CD1c-positive myeloid dendritic cell (primary cell): ENCODE results near the gene PPP1R1C.
"Not testable (repeated sequence)": the region's sequence is repeated elsewhere in the genome, so short reads cannot be mapped to it uniquely, and the experiment has no call there.

Experiments
- DNase-seq: peaks from one replicate; pipeline ENCODE4 v3.0.0-alpha.2; 2016; ENCODE audit errors: extremely low spot score

The PPP1R1C gene

DNA sequence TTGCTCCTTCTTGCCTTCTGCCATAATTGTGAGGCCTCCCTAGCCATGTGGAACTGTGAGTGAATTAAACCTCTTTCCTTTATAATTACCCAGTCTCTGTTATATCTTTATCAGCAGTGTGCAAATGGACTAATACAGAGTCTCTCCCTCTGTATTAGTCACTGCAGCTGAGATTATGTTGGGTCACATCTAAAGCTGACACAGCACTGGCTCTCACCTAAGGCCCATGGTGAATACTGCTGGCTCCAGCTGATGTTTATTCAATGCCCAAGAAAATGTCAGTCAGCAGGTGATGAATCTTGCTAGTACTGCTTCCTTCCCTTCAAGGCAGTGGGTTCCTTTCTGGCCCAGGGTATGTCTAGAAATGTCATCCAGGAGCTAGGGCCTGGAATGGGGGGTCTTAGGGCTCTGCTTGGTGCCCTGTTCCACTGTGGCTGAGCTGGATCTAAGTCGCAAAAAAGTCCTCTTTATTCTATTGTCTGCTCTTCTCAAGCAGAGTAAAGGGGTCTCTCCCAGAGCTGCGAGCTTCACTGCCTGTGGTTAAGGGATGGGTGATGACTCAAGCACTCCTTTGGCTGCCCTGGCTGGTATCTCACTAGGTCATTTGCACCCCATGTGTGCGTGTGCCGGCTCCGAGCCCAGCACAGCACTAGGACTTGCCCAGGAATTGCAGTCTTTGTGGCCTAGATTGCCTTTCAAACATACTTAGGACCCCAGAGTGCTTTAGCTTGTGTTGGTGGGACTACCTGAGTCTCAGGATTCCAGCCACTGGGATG, 29.9 kb downstream of the PPP1R1C start:
- no peak for DNase-seq

DNA sequence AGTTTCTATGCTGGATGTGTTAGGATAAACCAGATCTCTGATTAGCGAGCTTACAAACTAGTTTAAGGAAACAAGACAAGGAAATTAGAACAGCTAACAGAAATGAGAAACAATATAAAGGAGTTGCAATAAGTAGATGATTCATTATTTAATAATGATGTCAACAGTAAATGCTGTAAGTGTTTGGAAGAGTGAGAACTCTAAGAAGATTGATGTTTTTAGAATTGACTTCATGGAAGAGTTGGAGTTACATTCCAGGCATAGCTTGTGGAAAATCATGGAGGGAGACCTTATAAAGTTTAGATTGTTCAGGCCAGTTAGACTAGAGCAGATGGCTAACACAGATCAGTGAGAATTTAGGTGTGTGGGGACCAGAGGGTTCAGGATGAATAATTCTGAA, 32.6 kb downstream of the PPP1R1C start:
- DNase-seq, result no peak

GRCh38 chr2:182019731-182020130, 34.1 kb downstream of the PPP1R1C start:
- no peak for DNase-seq

GRCh38 chr2:182020286-182021070, 34.8 kb downstream of the PPP1R1C start:
- DNase-seq, result no peak

DNA sequence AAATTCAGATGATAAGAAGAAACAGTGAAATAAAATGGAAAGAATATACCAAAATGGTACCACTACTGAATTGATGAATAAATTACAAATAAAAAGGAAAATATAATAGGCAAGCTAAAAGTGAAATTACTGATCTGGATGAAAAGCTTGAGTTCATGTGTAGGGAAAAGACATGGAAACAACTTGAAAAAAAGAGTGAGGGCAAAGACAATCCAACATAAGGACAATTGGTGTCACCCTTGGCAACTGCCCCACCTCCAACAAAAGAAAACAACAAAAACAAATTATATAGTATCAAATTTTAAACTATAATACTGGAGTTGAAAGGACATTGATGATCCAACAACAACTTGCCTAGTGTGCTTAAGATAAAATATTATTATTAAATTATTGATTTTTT, 37.6 kb downstream of the PPP1R1C start:
- no peak for DNase-seq

GRCh38 chr2:182030875-182031274, 45.2 kb downstream of the PPP1R1C start:
- not testable (repeated sequence) for DNase-seq

GRCh38 chr2:182031956-182032355, 46.3 kb downstream of the PPP1R1C start:
- no peak for DNase-seq

GRCh38 chr2:182033449-182033848, 47.8 kb downstream of the PPP1R1C start:
- DNase-seq, result no peak

DNA sequence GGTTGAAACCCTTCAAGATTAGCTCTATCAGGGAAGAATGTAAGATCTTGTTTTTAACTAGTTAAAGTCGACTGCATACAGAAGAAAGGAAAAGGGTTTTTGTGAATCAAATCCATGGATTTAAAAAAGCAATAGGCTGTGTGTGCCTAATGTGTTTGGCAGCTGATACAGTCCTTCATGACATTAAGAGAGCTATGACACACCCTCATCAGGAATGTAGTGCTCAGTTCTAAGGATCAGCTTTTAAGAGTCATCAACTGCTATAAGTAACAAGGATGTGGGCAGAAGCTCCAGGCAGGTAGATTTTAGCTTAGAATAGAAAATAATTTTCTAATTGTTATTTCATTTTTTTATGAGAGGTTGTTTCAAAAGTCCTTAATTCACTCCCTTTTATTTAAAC, 52.9 kb downstream of the PPP1R1C start:
- no peak for DNase-seq

DNA sequence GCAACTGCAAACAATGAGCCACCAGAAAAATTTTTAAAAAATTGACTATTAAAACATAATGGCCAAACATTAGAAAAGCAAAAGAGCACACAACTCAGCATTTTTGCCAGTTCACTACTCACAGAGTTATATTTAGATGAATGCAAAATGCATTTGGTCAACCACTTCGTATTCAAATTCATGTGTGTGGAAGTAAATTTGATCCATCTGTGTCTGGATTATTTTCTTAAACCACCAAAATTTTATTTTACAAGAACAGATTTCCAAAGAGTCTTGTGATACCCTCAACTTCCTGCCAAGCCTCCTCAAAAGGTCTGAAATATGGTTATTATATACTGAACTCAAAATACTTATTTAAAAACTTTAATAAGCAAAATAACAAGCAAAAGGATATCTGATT, 57.4 kb downstream of the PPP1R1C start:
- DNase-seq, result no peak

DNA sequence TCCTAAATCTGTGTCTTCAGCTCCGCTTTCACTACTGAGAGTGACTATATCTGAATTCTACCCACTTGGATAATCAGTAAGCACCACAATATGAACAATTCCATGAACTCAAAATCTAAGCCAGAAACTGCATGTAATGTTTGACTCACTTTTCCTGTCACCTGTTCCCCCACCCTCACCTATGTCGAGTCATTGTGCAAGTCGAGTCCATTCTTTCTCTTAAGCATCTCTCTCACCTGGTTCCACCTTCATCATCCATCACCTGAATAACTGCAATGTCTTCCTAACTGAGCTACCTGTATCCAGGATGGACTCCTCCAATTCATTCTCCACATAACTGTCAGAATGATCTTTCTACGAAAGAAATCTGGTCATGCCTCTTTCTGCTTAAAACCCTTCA, 58.2 kb downstream of the PPP1R1C start:
- no peak for DNase-seq

- no peak for DNase-seq
These were observed 61.9 kb downstream of the PPP1R1C start for GRCh38 chr2:182047544-182047943.

DNA sequence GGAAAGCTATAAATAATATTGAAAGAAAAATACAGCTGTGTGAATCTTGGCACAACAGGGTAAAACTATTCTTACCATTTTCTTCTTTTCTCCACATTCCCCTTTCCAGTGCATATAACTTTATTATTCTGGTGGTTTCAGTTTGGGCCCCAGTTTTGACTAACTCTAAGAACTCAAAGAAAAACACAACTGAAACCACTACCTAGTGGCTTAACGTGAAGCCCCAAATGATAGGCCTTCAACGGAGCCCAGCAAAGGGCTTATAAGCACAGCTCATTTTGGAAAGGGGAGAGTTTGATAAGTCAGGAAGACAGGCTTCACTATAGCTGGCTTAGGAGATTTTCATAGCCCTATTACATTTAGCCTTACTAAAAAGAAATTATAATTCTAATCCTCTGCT, 62.4 kb downstream of the PPP1R1C start:
- DNase-seq, result no peak

DNA sequence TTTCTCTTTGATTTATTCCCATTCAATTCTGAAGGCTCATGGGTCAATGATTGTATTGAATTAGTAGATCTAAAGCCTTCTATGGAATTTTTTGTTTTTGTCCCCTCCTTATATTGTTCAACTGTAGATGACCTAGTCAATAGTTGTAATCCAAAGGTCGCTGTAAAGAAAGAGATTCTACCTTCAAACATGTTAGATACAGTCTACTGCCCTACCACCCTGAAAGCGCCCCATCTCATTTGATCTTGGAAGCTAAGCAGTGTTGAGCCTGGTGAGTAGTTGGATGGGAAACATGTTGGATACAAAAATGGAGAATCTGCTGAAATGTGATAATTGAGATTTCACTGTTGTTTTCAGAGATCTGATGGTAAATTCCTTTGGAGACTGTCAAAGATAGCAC, 63.0 kb downstream of the PPP1R1C start:
- DNase-seq, result no peak

DNA sequence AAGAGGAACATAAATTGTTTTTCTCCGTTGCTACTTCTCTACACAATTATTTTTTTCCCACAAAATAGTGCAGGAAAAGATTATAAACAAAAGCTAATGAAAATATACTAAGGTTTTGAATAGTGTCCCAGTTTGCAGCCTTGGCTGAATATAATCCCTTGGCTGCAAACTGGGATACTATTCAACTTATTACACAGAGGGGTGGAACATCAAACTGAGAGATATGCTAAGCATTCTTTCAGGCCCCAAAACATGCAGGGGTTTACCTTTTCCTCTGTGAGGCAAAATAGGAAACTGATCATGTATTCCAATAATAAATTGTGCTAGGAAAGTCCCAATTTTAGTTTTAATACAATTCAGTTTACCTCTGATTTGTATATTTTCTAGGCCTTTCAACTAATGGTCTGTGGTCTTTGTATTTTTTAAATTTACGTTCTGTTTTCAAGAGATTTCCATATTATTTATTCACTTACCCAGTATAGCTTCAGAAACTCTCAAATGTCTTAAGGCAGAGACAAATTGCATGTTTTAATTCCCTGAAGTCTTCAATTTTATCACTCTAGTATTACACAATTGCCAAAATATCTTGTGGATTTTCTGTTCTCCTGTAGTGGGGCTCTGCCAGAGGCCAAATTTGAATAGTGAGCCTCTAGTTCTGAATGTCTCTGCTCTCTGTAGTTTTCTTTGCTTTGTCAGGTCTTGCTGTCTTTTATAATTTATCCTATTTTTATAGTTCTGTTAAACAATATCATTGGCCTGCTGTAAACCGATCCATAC, 63.9 kb downstream of the PPP1R1C start:
- no peak for DNase-seq

- no peak for DNase-seq
These were observed 64.9 kb downstream of the PPP1R1C start for GRCh38 chr2:182050333-182051135.

DNA sequence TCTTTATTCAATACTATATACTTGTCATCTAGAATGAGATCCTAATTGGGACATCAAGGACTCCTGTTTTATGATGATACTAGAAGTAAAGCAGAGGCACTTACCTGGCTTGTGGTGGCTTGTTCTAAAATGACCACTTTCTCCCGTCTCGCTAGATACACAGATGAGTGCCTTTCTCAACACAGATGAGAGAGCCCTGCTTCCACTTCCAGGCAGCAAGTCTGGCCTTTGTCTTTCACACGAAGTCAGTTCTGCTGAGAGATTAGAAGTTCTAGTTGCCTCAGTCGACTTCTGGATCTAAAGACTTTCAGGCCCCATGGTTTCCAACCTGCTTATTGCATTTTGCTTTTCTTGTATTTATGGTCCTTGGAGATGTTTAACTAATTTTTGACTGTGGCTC, 70.3 kb downstream of the PPP1R1C start:
- DNase-seq, result no peak

DNA sequence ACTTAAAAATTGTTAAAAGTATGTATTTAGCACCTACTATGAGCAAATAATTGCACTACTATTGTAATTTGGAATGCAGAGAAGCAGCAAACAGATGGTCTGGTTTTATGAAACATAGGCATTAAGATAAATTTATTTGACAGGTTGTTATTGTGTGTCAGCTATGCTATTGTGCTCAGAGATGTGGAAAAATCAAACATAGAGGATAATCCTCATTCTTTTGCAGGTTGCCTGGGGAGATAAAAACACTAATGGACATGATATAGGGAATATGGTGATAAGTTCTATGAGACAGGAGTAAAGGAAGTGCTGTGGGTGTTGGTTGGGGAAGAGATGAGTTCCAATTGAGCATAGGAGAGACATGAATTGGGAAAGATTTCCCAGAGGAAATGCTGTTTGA, 71.3 kb downstream of the PPP1R1C start:
- DNase-seq, result no peak

DNA sequence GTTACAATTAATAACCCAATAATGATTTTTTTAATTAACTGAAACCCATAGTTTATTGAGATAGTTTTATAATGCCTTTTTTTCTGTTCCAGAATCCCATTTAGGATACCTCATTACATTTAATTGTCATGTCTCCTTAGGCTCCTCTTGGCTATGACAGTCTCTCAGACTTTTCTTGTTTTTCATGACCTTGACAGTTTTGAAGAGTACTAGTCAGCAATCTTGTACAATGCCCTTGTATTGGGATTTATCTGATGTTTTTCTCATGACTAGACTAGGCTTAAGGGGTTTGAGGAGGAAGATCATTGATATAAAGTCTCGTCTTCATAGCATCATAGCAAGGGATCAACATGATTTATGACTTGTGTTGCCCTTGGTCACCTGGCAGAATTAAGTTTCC, 72.4 kb downstream of the PPP1R1C start:
- no peak for DNase-seq

- DNase-seq, result no peak
These were observed 76.1 kb downstream of the PPP1R1C start for GRCh38 chr2:182061739-182062138.

DNA sequence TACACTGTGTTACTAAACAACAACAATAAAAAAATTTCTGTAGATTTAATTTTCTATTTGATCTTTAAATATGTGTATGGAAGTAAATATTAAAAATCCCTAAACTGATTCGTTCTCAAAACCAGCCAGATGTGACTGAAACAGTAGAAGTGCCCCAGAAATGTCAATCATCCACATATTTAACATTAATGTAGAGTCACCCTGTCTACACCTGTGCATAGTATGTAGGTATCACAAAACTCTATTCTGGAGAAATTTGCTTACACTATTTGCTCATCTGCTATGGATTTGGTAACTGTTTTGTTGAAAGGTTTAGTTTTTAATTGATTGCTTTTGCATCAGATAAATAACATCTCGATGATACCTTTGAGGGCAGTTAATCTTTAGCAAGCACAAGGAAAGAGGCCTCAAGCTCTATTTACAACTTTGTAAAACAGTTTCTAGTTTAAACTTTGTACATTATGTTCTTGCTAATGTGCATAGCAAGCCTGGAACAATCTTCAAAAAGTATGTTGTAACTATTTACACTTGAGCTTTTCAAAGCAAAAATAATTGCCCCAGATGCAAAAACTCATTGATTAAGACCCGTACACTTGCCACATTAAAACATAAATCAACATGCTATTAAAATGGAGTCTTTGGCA, 76.8 kb downstream of the PPP1R1C start:
- no peak for DNase-seq
